CD14-positive monocyte (primary cell): ENCODE data around the gene ITPRIP. TPM values are rescaled to one million over a fixed set of nuclear protein-coding genes. Genes with fewer than 3 reads are reported as not detected.

Experiments used
- DNase-seq, 3 donors: peaks; one replicate each; pipeline ENCODE4 v3.0.0-alpha.2; 2011 to 2022
- H2AFZ ChIP-seq: 2 replicates; pipeline ENCODE4 v1.6.0; 2012; ENCODE audit warnings: mild to moderate bottlenecking, low read depth, low read length, inconsistent platforms; ENCODE audit not compliant: insufficient read depth, poor library complexity, severe bottlenecking
- H3K27ac ChIP-seq, 2 donors: 1 replicate in 1 of 2; 2 replicates in 1 of 2; pipeline ENCODE4 v1.5.1; 2012 to 2013; ENCODE audit warnings: low read length in 2 of 2, control low read depth in 1 of 2, inconsistent platforms in 1 of 2, low read depth in 1 of 2, mild to moderate bottlenecking in 1 of 2
- H3K27me3 ChIP-seq, 2 donors: one replicate each; pipeline versions ENCODE4 v1.6.0 to v1.6.1; 2011 to 2013; ENCODE audit warnings: low read length in 2 of 2; ENCODE audit not compliant: control insufficient read depth in 2 of 2, insufficient read depth in 2 of 2
- H3K36me3 ChIP-seq, 2 donors: replicated peaks in 1 of 2; 1 replicate in 1 of 2; 2 replicates in 1 of 2; pipeline versions ENCODE4 v1.5.1 to v1.6.1; 2012 to 2013; ENCODE audit warnings: low read length in 2 of 2, control low read depth in 1 of 2, inconsistent platforms in 1 of 2, mild to moderate bottlenecking in 1 of 2; ENCODE audit not compliant: insufficient read depth in 2 of 2, control insufficient read depth in 1 of 2
- H3K4me1 ChIP-seq, 2 donors: 1 replicate in 1 of 2; 2 replicates in 1 of 2; pipeline versions ENCODE4 v1.5.1 to v1.6.1; 2012 to 2013; ENCODE audit warnings: low read length in 2 of 2, control low read depth in 1 of 2, inconsistent platforms in 1 of 2, mild to moderate bottlenecking in 1 of 2, moderate library complexity in 1 of 2; ENCODE audit not compliant: insufficient read depth in 2 of 2, control insufficient read depth in 1 of 2
- H3K4me2 ChIP-seq: replicated peaks from 2 replicates; pipeline ENCODE3; 2012; ENCODE audit warnings: low read length, moderate library complexity, mild to moderate bottlenecking; ENCODE audit not compliant: poor library complexity, severe bottlenecking; ENCODE audit errors: extremely low read depth
- H3K4me3 ChIP-seq, 3 experiments: fragments of 200-600 bp in 1 of 3; sonication (generic) in 1 of 3; replicated peaks in 1 of 3; 1 replicate in 2 of 3; 2 replicates in 1 of 3; pipeline ENCODE4 v1.5.1; 2011 to 2013; ENCODE audit warnings: low read length in 3 of 3, mild to moderate bottlenecking in 3 of 3, control low read depth in 2 of 3, low read depth in 2 of 3, inconsistent platforms in 1 of 3, moderate library complexity in 1 of 3
- H3K79me2 ChIP-seq: 2 replicates; pipeline ENCODE4 v1.6.0; 2012; ENCODE audit warnings: mild to moderate bottlenecking, control low read depth, inconsistent platforms, low read length, moderate library complexity; ENCODE audit not compliant: insufficient read depth
- H3K9ac ChIP-seq: 2 replicates; pipeline ENCODE4 v1.6.0; 2017; ENCODE audit warnings: low read length, mild to moderate bottlenecking; ENCODE audit not compliant: insufficient read depth, poor library complexity, severe bottlenecking
- H3K9me3 ChIP-seq, 2 donors: replicated peaks in 1 of 2; 1 replicate in 1 of 2; 2 replicates in 1 of 2; pipeline versions ENCODE4 v1.5.1 to v1.6.1; 2012 to 2013; ENCODE audit warnings: low read length in 2 of 2, control low read depth in 1 of 2; ENCODE audit not compliant: control insufficient read depth in 1 of 2, insufficient read depth in 1 of 2
- H4K20me1 ChIP-seq: 2 replicates; pipeline ENCODE4 v1.6.0; 2012; ENCODE audit warnings: mild to moderate bottlenecking, low read length, control low read depth, moderate library complexity; ENCODE audit not compliant: insufficient read depth
- H3K27ac Mint-ChIP-seq, 7 donors: one replicate each; pipeline ENCODE4 v1.8.0; 2020; ENCODE audit warnings: mild to moderate bottlenecking in 7 of 7, mixed read lengths in 7 of 7, moderate library complexity in 6 of 7, inconsistent platforms in 2 of 7
- H3K27me3 Mint-ChIP-seq, 3 donors: one replicate each; pipeline ENCODE4 v1.8.0; 2021 to 2022; ENCODE audit warnings: low read depth in 3 of 3, mild to moderate bottlenecking in 3 of 3, mixed read lengths in 3 of 3, moderate library complexity in 3 of 3, inconsistent platforms in 1 of 3
- H3K36me3 Mint-ChIP-seq, 2 donors: one replicate each; pipeline ENCODE4 v1.8.0; 2020; ENCODE audit warnings: mixed read lengths in 2 of 2, inconsistent platforms in 1 of 2, mild to moderate bottlenecking in 1 of 2
- H3K4me1 Mint-ChIP-seq: one replicate; pipeline ENCODE4 v1.8.0; 2020; ENCODE audit warnings: mild to moderate bottlenecking, mixed read lengths
- H3K4me3 Mint-ChIP-seq, 2 donors: one replicate each; pipeline ENCODE4 v1.8.0; 2020; ENCODE audit warnings: mild to moderate bottlenecking in 2 of 2, mixed read lengths in 2 of 2, moderate library complexity in 1 of 2
- H3K9me3 Mint-ChIP-seq, 7 donors: one replicate each; pipeline ENCODE4 v1.8.0; 2020 to 2022; ENCODE audit warnings: mixed read lengths in 7 of 7, mild to moderate bottlenecking in 6 of 7, moderate library complexity in 6 of 7, inconsistent platforms in 2 of 7
- CTCF ChIP-seq: fragments of 200-600 bp; IDR thresholded peaks from one replicate; pipeline ENCODE4 v1.8.0; 2022; ENCODE audit warnings: antibody characterized with exemption, mild to moderate bottlenecking
- WGBS: methylation state at CpG from one replicate; pipeline ENCODE4 v1.1.5; 2013; ENCODE audit warnings: missing lambda C conversion rate; ENCODE audit not compliant: insufficient coverage; 5-methylcytosine and 5-hydroxymethylcytosine counted together
- intact Hi-C, 2 donors: fragments of 100-400 bp; cut with micrococcal nuclease; formaldehyde crosslinking; loops; one replicate each; pipeline versions ENCODE4 v1.15.0 to v1.15.1; 2023
- polyA minus RNA-seq: library from RNA; depleted of rRNA, polyadenylated mRNA; stranded (reverse); fragments of >200 nt; gene quantifications from 2 replicates; pipeline ENCODE4 v1.2.3, GENCODE V29; 2012
- polyA plus RNA-seq, 3 donors: library from polyadenylated mRNA; depleted of rRNA in 1 of 3; unstranded in 2 of 3; stranded (reverse) in 1 of 3; fragments of 300-500 nt in 2 of 3; fragments of >200 nt in 1 of 3; fragmentation: Illumina TruSeq in 2 of 3; gene quantifications; 1 replicate in 2 of 3; 2 replicates in 1 of 3; pipeline ENCODE4 v1.2.3, GENCODE V29; 2012 to 2021
- total RNA-seq, 12 experiments: library from RNA in 1 of 12; stranded (reverse) in 1 of 12; fragments of 120-200 nt in 1 of 12; gene quantifications; one replicate each; pipeline ENCODE4 v1.2.4 and lab custom pipeline; 2013 to 2026; ENCODE audit warnings: mixed read lengths in 6 of 12, inconsistent platforms in 1 of 12

The ITPRIP gene, protein sequence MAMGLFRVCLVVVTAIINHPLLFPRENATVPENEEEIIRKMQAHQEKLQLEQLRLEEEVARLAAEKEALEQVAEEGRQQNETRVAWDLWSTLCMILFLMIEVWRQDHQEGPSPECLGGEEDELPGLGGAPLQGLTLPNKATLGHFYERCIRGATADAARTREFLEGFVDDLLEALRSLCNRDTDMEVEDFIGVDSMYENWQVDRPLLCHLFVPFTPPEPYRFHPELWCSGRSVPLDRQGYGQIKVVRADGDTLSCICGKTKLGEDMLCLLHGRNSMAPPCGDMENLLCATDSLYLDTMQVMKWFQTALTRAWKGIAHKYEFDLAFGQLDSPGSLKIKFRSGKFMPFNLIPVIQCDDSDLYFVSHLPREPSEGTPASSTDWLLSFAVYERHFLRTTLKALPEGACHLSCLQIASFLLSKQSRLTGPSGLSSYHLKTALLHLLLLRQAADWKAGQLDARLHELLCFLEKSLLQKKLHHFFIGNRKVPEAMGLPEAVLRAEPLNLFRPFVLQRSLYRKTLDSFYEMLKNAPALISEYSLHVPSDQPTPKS
- 9.0 TPM for total RNA-seq (2013)
- polyA plus RNA-seq (10 to 100 TPM; 27.5 to 76.6 (median 35.7) TPM), polyA minus RNA-seq (35.7 and 43.2 TPM in 2 replicates), total RNA-seq (lab: John Stamatoyannopoulos, UW) (68.3 to 489 (median 216) reads per million in 11 experiments)

DNA sequence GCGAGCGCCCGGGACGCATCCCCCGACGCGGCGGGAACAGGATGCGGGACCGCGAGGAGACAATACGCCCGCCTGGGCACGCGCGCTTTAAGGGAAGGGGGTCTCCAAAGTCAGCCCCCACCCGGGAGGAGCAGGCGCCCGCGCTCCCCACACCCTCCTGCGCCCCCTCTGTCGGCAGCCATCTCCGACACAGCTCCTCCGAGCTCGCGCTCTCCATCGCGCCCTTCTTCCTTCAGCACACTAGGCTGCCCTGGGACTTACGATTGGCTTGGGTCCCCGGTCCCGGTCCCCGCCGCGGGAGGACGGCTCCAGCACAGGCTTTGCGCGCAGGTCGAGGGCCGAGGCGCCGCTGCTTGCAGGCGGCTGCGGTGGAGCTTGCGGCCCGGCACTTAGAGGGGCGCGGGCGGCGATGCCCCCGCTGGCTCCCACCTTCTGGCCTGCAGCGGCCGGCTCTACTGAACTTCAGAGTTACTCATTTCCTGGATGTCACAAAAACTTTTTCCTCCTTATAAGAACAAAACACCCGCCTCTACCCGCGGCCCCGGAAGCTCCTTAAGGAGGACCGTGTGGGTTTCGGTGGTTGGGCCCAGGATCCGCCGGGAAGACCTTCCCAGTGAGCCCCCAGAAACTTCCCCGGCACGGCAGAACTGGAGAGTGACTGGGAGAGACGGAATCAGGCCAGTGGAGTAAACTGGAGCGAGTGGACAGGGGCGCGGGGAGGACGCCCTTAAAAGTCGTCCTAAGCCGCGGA is at the start of gene ITPRIP:
ITPRIP (minus strand) TSS at position 481 of the 751 bp plus-strand sequence. CDS start 22,414 bp downstream, outside the sequence.
- no peaks in the 10 kb centered on the region for H3K27me3 ChIP-seq
- H4K20me1 ChIP-seq, result peaks cover 51% of the 10 kb centered on the region
- WGBS, result under 1% methylated on average over 58 of the region's 70 CpGs
- H3K9me3 ChIP-seq, result no peaks in the 10 kb centered on the region
- Mint-ChIP-seq H3K36me3 (peaks cover 21 to 29% of the 10 kb centered on the region in 2 donors), H3K4me1 (peaks cover 55% of the 10 kb centered on the region), H3K27ac (peak within 1 kb of the TSS; percentile 99 to 100 (median 100)), H3K27me3 (peaks cover 2 to 9% (median 4%) of the 10 kb centered on the region in 3 donors), H3K4me3 (peak within 1 kb of the TSS; percentile 92 to 99), H3K9me3 (peaks cover 0 to 1% (median 0%) of the 10 kb centered on the region in 7 donors)
- no peak for TF ChIP-seq CTCF
- peak within 1 kb of the TSS; percentile 93 for H3K9ac ChIP-seq
- H3K4me1 ChIP-seq, result peaks cover 52 to 58% of the 10 kb centered on the region in 2 donors
- H3K4me3 ChIP-seq, result peak within 1 kb of the TSS; percentile 86 to 98 (median 94)
- peak within 1 kb of the TSS; percentile 77 for H2AFZ ChIP-seq
- H3K4me2 ChIP-seq, result peak within 1 kb of the TSS; percentile 89
- peak within 1 kb of the TSS; percentile 97 to 98 for H3K27ac ChIP-seq
- peaks cover 15 to 19% of the 10 kb centered on the region in 2 donors for H3K36me3 ChIP-seq
- intact Hi-C loops, result loop anchor here in 1 of 2 donors (1.0 to 2.0 kb wide), 2 partner anchors 9 to 13 kb away; no protein-coding TSS in a partner anchor
- peak; percentile 68 to 85 (median 84) for DNase-seq
- H3K79me2 ChIP-seq, result peaks cover 66% of the 10 kb centered on the region
